HG03066 (cell line): ENCODE results near the gene GOLGA6D.
"Not testable (repeated sequence)": the region's sequence is repeated elsewhere in the genome, so short reads cannot be mapped to it uniquely, and the experiment has no call there.

Experiments
- ATAC-seq: cut with Tn5 transposase; IDR thresholded peaks from one replicate; pipeline ENCODE4 v1.9.1; 2021; ENCODE audit warnings: low read depth; ENCODE audit not compliant: unreplicated experiment

The GOLGA6D gene

DNA sequence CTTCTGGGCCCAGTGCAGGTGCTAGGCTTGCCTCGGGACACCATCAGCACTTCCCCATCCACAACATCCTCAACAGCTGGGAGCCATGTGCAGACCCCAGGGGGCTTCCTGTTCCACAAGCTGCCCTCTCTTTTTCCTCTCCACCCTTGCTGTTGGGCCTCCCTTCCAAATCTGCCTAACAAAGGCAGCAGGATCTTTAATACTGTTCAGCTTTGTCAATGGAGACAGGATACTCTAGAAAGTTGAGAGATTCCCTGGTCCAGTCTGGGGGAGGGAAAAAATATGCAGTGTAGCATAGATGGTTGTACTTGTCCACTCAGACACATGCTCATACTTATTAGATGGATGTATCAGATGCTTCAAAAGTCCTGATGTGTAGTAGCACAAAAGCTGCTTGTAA, 4.1 kb upstream of the GOLGA6D start:
- ATAC-seq, result not testable (repeated sequence)

DNA sequence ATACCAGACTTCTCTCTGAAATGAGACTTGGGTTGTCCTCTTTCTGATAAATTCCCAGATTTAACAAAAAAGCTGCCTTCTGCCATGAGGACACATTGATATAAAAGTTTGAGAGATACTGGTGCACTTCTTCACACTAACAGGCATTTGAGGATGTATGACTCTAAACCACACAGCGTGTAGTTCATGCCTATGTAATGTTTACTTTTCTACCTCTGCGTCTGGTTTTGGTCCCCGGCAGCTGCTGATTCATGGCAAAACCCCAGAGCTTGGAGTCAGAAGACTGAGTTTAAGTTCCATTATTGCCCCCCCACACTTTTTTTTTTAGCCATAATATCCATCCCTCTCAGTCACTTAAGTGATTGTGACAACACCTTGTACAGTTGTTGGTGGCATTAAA, 1.5 kb downstream of the GOLGA6D start:
- not testable (repeated sequence) for ATAC-seq

DNA sequence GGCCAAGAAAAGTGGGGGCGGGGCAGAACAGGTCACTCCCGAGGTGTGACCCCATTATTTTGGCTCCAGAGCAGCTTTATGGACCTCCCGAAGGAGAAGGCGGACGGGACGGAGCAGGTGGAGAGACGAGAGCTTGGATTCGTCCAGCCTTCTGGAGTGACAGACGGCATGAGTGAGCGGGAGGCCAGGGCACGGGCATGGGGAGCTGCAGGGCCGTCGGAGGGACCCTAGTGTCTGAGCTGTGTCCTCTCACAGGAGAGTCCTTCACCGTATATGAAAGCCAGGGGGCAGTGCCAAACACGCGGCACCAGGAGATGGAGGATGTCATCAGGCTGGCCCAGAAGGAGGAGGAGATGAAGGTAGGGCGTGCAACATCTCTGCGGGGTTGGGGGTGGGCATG, 11.0 kb downstream of the GOLGA6D start:
- ATAC-seq, result not testable (repeated sequence)

DNA sequence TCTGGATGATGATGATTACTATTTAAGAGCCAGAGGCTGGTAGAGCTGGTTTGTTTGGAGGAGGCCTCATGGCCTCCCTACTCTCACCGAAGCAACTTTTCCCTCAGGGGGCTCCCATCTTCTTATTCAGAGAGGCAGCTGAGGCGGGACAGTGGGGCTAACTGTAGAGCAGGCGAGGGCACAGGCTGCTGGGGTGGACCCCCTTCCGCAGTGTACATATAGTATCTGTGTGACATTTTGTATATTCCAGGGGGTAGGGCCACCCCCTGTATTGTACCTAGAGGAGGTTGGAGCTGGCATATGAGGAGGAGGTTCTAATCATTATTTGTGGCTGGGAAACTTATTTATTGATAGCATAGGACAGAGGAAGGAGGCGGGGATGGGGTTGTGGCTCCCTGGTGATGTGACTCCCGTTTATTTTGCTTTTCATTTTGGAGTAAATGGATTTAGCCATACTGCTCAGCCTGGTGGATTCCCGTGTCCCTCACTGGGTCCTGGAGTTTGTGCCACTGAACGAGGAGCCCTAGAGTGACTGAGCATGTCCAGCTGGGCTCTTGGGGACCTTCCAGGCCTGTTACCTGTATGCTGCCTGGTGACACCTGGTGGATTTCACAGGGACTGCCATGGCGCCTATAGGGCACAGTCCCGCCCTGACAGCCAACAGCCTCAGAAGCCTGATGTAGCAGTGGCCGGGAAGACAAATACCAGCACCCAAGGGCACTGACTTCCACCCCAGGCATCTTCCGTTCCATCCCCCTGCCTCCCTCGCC, 16.1 kb downstream of the GOLGA6D start:
- ATAC-seq, result not testable (repeated sequence)

DNA sequence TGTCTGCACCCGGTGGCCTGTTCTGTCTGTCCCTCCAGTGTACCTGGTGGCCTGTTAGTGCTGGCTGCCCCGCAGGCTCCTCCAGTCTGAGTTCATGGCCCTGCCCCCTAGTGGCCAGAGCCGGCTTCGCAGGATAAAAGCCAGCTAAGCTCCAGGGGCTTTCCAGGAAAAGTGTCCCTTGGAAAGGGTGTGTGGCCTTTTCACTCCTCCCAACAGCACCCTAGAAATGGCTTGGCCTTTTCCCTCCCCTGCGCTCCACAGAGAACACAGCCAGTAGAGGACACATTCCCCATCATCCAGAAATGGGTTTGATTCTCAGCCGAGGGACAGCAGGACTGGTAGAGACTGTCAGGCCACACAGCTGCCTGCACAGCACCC, 16.7 kb downstream of the GOLGA6D start:
- ATAC-seq, result not testable (repeated sequence)

DNA sequence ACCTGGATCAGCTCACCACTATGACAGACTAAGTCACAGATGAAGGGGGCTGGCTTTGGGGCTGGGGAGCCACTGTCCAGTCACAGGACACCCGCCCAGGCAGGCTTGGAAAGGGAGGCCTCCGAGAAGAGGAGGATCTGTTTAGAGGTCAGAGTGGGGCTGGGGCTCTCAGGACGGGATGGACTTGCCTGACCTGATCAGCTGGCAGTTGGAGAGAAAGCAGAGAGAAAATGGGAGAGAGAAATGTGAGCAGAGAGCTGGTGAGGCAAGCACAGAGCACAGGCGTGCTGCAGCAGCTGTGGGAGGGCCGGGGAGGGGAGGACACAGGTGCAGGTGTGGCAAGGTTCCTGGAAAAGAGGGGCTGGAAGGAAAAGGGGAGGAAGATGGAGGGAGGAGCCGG, 17.4 kb downstream of the GOLGA6D start:
- ATAC-seq, result not testable (repeated sequence)

DNA sequence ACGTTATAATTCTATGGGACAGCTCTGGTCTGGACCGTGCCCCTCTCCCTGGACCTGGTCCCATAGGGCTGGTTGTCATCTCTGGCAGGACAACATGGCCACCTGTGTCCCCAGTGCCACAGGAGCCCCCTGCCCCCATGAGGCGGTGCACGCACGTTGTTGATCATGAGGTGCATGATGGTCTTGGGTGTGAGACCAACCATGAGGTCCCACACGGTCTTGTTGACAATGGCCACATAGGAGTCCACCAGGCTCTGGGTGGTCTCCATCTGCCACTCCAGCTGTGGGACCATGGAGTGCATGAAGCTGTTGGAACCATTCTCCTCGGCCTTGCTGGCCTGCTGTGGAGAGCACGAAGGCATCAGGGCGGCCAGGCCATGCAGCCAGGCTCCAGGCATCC, 19.7 kb downstream of the GOLGA6D start:
- no peak for ATAC-seq

DNA sequence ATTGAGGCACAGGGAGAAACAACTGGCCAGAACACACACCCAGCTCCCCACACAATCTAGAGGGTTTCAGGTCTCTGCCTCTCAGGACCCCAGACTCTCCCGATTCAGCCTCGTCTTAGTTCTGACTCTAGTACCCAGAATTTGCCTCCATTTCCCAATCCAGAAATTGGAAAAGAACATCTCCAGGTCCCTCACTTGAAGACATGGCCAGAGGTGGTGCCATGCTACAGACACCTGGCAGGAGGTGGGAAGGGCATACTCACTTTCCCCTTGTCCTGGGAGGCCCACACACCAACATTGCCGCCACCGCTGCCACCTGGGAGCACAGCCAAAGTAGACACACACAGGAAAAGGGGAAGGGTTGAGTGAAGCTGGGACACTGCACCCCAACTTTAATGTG, 20.1 kb downstream of the GOLGA6D start:
- ATAC-seq, result not testable (repeated sequence)

DNA sequence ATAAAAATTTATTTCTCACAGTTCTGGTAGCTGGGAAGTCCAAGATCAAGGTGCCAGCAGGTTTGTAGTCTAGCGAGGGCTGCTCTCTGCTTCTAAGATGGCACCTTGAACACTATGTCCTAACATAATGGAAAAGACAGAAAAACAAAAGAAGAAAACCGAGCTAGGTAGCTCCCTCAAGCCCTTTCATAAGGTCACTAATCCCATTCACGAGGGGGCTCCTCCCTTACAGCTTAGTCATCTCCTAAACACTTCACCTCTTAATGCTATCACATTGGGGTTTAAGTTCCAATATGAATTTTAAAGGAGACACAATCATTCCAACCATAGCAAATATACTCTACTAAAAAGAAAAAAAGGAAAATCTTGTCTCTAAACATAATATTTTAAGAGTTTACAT, 23.6 kb downstream of the GOLGA6D start:
- no peak for ATAC-seq

DNA sequence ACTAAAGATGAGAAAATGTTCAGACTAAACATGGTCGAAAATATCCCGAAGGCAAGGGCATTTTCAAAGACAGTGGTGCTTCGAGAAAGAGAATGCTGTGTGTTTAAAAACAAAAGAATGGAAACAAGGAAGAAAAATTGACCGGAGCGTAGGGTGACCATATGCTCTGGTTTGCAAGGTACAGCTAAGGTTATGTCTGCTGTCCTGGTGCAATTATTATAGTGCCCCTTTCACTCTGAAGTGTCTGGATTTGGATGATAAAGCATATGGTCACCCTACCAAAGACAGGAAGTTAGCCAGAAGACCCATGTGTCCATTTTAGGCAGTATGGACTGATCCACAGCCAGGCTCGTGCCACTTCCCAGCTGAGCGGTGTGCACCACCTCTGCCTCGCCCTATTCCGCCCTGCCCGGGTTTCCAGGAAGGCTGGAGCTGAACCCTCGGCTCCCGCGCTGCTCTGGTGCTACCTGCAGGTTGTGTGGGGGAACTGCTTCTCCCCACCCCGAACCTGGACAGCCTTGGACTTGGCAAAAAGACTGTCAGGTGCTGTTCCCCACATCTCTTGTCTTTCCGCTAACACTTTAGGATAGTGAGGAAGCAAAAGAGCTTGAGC, 25.2 kb downstream of the GOLGA6D start:
- ATAC-seq, result no peak

DNA sequence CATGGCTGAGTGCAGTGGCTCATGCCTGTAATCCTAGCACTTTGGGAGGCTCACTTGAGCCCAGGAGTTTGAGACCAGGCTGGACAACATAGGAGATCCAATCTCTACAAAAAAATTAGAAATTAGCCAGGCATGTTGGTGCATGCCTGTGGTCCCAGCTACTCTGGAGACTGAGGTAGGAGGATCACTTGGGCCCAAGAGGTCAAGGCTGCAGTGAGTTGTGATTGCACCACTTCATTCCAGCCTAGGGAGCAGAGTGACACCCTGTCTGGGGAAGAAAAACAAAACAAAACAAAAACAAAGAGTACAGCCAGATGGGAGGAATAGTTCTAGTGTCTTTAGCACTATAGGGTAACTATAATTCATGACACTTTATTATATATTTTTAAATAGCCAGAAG, 27.1 kb downstream of the GOLGA6D start:
- no peak for ATAC-seq

DNA sequence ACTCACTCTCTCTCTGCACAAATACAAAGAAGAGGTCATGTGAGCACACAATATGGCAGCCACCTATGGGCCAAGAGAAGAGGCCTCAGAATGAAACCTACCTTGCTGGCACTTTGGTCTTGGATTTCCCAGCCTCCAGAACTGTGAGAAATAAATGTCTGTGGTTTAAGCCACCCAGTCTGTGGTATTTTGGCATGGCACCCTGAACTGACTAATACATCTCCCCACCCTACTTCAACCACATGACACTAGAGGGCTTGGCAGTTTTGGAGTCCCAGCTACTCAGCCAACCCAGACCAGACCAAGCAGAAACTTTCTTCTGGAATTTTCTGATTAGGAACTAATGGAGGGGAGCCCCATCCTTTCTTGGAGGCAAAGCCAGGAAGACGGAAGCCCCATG, 29.9 kb downstream of the GOLGA6D start:
- ATAC-seq, result not testable (repeated sequence)

DNA sequence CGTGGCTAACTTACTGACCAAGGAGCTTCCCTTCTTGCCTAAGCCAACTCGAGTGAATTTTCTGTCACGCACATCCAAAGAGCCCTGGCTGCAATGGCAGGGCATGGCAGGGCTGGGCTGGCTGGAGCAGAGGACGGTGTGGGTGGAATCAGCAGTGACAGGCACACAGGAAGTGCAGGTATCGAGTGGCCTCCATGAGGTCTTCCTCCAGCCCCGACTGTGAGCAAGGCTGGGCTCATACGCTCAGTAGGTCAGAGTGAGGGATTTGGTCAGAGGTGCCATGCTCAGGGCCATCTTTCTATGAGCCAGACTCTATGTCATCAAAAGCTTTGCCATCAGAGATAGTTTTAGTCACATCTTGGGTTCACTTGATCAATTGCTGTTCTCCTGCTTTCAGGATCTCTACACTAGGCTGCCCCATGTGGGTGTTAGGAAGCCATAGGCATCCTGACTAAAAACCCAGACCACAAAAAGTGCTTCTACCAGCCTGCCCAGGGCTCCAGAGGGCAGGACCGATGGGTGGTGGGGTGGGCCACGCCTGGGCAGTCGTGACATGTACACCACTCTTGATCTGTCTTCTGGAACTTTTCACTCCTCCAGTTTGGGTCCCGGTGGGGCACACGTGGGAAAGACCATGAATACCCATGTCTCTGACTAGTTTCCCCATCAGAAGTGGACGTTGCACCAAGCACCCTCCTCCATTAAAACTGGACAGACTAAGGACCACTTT, 30.6 kb downstream of the GOLGA6D start:
- no peak for ATAC-seq

DNA sequence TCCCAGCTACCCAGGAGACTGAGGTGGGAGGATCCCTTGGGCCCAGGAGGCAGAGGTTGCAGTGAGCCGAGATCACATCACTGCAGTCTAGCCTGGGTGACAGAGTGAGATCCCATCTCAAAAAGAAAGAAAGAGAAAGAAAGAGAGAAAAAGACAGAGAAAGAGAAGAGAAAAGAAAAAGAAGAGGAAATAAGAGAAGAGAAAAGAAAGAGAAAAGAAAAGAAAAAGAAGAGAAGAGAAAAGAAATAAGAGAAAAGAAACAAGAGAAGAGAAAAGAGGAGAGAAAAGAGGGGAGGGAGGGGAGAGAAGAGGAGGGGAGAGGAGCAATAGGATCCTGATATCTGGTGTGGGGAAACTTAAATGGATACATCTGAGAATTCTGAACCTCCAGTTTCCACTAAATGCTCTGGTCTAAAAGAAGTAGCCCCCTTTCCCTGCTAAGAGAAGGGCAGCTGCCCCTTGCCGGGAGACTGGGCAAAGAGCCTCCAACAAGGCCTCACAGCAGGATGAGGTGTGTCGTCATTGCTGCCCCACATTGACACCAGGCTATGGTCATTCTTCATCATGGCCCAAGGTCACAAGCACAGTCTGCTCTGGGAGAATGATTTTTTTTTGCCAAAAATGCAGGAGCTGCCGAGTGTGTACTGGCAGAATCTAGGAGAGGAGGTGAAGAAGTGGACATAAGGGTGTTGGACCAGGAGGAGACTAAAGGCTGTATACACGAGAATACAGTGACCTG, 32.1 kb downstream of the GOLGA6D start:
- ATAC-seq, result no peak

DNA sequence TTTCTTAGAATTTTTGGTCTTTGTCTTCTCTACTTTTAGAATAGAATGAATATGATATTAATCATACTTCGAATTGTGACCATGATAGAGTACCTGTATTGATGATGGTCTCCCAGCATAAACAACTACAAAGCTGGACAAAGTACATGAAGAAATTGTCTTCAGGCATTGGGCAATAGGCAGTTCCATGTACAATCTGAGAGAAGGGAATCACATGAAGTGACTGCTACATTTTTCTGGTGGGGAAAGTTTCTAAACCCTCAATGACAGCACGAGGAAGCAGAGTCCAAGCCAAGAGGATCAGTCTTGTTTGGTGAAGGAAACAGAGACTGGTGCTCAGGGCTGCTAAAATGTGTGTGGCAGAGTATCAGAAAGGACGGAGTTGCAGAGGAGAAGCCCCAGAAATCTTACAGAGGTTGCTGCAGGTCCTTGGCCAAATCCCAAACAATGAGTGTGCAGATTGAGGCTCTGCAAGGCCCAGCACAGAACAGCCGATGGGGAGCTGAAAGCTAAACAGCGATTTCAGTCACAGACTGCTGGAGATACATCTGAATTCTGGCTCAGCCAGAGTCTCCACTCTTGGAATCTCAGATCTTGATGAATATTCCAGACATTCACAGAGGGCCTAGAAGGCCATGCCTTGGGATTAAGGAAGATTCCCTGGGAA, 36.7 kb downstream of the GOLGA6D start:
- ATAC-seq, result not testable (repeated sequence)

DNA sequence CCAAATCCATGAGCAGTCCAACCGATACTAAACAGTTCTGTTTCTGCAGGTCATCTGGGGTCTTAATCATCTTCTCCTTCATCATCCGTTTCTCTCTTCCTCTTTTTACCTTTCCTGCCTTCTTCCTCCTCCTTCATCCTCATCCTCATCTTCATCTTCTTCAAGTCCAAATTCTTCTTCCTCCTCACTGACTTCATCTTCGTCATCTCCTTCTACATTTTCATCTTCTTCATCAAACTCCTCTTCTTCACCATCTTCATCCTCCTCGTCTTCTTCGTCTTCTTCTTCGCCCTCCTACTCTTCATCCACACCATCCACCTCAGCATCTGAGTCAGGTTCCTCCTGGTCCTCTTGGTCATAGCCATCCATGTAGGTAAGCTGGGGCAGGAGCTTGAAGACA, 39.1 kb downstream of the GOLGA6D start:
- no peak for ATAC-seq

DNA sequence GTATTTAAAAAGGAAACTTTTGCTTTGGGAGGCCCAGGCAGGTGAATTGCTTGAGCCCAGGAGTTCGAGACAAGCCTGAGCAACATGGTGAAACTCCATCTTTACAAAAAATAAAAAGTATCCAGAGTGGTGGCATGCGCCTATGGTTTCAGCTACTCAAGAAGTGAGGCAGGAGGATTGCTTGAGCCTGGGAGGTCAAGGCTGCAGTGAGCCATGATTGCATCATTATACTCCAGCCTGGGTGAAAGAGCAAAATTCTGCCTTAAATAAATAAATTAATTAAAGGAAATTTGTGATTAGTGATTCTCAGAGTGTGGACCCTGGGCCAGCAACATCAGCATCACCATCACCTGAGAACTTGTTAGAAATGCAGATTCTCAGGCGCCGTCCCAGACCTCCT, 43.3 kb downstream of the GOLGA6D start:
- ATAC-seq, result no peak

DNA sequence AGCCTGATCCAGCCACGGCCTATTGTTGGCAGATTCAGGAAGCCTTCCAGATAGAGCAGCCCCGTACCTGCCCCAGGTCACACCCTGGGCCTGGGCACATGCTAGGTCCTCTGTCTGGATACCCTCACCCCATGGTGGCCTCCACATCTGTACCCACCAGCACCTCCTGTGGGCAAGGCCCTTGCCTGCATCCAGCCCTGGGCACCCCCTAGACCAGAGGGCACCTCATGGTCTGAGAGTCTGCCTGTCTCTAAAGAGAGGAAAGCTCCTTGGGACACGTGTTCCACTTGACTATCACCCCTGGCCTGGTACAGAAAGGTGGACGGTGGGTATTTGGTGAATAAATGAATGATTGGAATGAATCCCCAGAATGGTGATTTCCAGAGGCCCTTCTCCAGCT, 44.4 kb downstream of the GOLGA6D start:
- ATAC-seq, result no peak

DNA sequence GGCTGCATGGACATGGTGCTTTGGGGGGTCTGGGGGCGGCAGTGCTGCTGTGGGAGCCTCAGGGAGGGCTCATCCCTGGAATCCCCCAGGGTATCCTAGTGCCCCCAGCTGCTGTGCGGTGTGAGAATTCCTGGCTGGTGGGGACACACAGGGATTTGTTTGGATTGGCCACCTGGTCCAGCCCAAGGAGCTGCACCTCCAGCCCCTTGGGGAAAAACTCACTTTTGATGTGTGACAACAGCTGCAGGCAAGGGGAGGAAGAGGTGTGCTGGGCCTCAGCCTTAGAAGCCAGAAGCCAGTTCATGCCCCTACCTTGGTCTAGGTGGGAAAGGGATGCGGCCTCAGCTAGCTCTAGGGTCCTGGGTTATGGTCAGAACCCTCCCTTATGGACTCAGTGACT, 44.9 kb downstream of the GOLGA6D start:
- ATAC-seq, result no peak

DNA sequence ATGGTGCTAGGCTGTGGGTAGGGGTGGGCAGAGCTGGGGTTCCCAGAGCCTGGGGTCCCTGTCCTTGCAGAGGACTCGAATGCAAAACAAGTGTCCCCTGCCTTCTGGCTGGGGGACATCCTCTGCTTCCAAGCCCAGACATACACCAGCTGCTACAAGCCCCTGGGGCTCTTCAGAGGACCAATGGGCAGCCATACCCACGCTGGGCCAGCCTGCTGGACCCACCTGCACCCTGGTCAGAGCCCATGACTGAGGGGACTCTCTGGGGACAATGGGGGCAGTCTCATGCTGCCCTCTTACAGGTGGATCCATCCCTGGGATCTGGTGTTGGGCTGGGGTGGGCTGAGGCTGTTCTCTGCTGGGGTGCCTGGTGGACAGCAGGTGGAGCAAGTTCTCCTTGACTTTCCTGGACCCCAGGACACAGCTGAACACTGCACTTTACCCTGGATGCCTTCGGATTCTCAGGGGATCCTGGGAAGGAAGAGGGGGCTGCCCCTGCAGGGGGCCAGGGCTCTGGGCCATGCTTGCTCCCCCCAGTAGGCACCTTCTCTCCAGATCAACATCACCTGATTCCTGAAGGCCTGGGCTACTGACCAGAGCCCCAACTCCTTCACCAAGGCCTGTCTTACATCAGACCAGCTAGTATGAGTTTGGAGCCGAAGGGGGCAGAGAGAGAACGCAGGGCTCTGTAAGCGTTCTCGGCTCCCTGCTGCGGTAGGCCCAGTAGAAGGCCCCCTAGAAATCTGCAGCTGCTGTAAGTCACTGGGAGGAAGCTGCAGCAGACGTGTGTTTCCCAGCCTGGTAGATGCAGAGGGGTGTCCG, 46.1 kb downstream of the GOLGA6D start:
- no peak for ATAC-seq
